ENCODE measurements around the gene SULT4A1.

The SULT4A1 gene

GRCh38 chr22:43895986-43896645 lies 33.8 kb upstream of the SULT4A1 start:
- no peak overlapping the region for H3K4me3 ChIP-seq (ENCODE audit: severe bottlenecking)
- DNase-seq (ENCODE audit: low spot score): no peak
- peaks cover 8% of the 10 kb centered on the region for H3K4me1 ChIP-seq (ENCODE audit: insufficient read depth, poor library complexity, severe bottlenecking)
- no peak for TF ChIP-seq CTCF (IDR thresholded peaks at IDR 0.05; ENCODE audit: poor library complexity, severe bottlenecking)
- H3K9me3 ChIP-seq (ENCODE audit: severe bottlenecking): no peaks in the 10 kb centered on the region
- no peak for ATAC-seq (ENCODE audit: low read depth)
- no peaks in the 10 kb centered on the region for H3K36me3 ChIP-seq (ENCODE audit: low read depth)
- peaks cover 15% of the 10 kb centered on the region for H3K27me3 ChIP-seq (ENCODE audit: insufficient read depth, poor library complexity, severe bottlenecking)
- H3K27ac ChIP-seq (ENCODE audit: poor library complexity, severe bottlenecking): no peak overlapping the region

GRCh38 chr22:43894122-43894521 lies 31.8 kb upstream of the SULT4A1 start:
- peaks cover 8% of the 10 kb centered on the region for H3K4me1 ChIP-seq (ENCODE audit: insufficient read depth, poor library complexity, severe bottlenecking)
- H3K27me3 ChIP-seq (ENCODE audit: insufficient read depth, poor library complexity, severe bottlenecking): peaks cover 31% of the 10 kb centered on the region
- H3K9me3 ChIP-seq (ENCODE audit: severe bottlenecking): no peaks in the 10 kb centered on the region
- H3K4me3 ChIP-seq (ENCODE audit: severe bottlenecking): no peak overlapping the region
- no peak for TF ChIP-seq CTCF (IDR thresholded peaks at IDR 0.05; ENCODE audit: poor library complexity, severe bottlenecking)
- DNase-seq (ENCODE audit: low spot score) (no peak), ATAC-seq (ENCODE audit: low read depth) (no peak)
- no peak overlapping the region for H3K27ac ChIP-seq (ENCODE audit: poor library complexity, severe bottlenecking)
- no peaks in the 10 kb centered on the region for H3K36me3 ChIP-seq (ENCODE audit: low read depth)

- Histone ChIP-seq H3K27me3 (ENCODE audit: insufficient read depth, poor library complexity, severe bottlenecking) (peaks cover 33% of the 10 kb centered on the region), H3K36me3 (ENCODE audit: low read depth) (no peaks in the 10 kb centered on the region), H3K4me1 (ENCODE audit: insufficient read depth, poor library complexity, severe bottlenecking) (peaks cover 8% of the 10 kb centered on the region), H3K4me3 (ENCODE audit: severe bottlenecking) (no peak overlapping the region), H3K9me3 (ENCODE audit: severe bottlenecking) (no peaks in the 10 kb centered on the region), H3K27ac (ENCODE audit: poor library complexity, severe bottlenecking) (no peak overlapping the region)
- no peak for TF ChIP-seq CTCF (IDR thresholded peaks at IDR 0.05; ENCODE audit: poor library complexity, severe bottlenecking)
- DNase-seq (ENCODE audit: low spot score) (peak; percentile 36), ATAC-seq (ENCODE audit: low read depth) (no peak)
Measured at GRCh38 chr22:43893266-43893665, 31.0 kb upstream of the SULT4A1 start.

GRCh38 chr22:43892183-43892894 lies 30.0 kb upstream of the SULT4A1 start:
- H3K36me3 ChIP-seq (ENCODE audit: low read depth): no peaks in the 10 kb centered on the region
- DNase-seq (ENCODE audit: low spot score) (no peak), ATAC-seq (ENCODE audit: low read depth) (no peak)
- H3K9me3 ChIP-seq (ENCODE audit: severe bottlenecking): no peaks in the 10 kb centered on the region
- H3K27ac ChIP-seq (ENCODE audit: poor library complexity, severe bottlenecking): no peak overlapping the region
- H3K4me1 ChIP-seq (ENCODE audit: insufficient read depth, poor library complexity, severe bottlenecking): no peaks in the 10 kb centered on the region
- H3K4me3 ChIP-seq (ENCODE audit: severe bottlenecking): no peak overlapping the region
- TF ChIP-seq CTCF (IDR thresholded peaks at IDR 0.05; ENCODE audit: poor library complexity, severe bottlenecking): no peak
- peaks cover 33% of the 10 kb centered on the region for H3K27me3 ChIP-seq (ENCODE audit: insufficient read depth, poor library complexity, severe bottlenecking)

Data from RWPE2 (cell line).